G401 (cell line): Measurements from ENCODE around the gene VTI1A. TPM values are rescaled to one million over a fixed set of nuclear protein-coding genes. Genes with fewer than 3 reads are reported as not detected.

Source experiments
- DNase-seq: peaks from one replicate; pipeline ENCODE4 v3.0.0-alpha.2; 2015; ENCODE audit warnings: low spot score
- in situ Hi-C: cut with HindIII; loops from 2 replicates; pipeline ENCODE4 v1.10.0; 2016; ENCODE audit warnings: low sequenced_read_pairs, mixed read lengths
- total RNA-seq: library from RNA; depleted of rRNA; stranded (reverse); fragments of >200 nt; shearing (Covaris generic); gene quantifications from 2 replicates; pipeline ENCODE4 v1.2.3, GENCODE V29; 2014

VTI1A gene
- total RNA-seq, 1 experiment from 2014 or later: 30.5 TPM

DNA sequence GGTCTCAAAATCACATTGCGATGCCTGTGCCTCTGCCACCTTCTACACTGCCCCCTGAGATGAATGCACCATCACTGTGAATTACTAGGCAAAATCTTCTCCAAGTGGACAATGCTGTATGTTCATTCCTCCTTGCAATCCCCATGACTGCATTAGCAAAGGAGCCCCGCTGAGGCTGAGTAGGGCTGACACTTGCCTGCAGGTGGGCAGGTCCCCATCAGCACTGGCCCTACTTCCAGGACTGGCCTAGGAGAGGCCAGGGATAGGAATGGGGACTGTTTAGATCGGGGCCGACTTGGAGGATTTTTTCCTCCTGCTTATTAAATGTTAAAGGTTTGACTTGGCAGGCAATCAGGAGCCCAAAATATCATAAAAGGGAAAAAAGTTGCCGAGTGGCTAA is 376.0 kb downstream of the VTI1A start:
- DNase-seq: no peak
- in situ Hi-C loops: no loop called here

DNA sequence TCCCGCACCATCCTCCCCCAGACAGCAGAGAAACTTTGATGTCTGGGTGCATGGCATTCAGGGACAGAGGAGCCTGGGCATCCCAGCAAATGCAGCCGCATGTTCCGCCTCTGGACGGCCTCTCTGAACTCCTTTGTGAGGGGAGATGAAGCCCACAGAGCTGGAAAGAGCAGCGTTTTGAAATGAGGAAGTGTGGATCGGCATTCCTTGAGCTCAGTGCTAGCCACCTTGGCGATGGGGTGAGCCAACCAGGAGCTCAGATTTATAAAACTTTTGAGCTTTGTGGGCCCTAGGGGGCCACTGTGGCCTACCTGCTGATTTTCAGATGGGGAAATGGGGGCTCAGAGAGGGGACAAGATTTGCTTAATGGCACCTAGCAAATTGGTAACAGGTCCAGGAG is 376.6 kb downstream of the VTI1A start:
- no peak for DNase-seq
- in situ Hi-C loops: no loop called here

DNA sequence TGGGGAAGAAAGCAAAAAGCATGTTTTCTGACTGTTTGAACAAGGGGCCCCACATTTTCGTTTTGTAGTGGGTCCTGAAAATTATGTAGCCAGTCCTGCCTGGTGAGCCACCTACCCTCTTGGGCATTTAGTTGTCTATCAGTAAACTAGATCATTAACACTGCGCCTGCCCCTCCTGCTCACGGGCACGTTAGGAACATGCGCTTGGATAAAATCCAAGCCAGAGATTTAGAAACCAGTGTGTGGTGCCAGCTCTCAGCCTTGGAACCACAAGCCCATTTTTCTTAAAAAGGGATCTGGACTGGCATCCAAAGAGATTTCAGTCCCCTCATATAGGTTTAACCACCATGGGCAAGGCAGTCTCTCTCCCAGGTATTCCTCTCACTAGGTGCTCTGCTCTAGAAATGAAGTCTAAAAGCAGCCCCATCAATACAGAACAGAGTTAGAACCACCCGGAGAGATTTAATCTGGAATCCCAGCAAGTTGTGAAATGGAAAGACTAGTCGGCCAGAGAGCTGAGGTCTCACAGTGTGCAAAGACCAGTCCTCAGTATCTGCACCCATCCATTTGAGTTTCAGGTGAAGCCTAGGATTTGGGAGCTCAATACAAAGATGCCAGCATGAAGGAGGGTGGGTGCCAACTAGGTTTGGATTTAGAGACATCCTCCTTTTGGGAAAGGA is 379.1 kb downstream of the VTI1A start:
- peak; percentile 26 for DNase-seq
- in situ Hi-C loops: no loop called here

DNA sequence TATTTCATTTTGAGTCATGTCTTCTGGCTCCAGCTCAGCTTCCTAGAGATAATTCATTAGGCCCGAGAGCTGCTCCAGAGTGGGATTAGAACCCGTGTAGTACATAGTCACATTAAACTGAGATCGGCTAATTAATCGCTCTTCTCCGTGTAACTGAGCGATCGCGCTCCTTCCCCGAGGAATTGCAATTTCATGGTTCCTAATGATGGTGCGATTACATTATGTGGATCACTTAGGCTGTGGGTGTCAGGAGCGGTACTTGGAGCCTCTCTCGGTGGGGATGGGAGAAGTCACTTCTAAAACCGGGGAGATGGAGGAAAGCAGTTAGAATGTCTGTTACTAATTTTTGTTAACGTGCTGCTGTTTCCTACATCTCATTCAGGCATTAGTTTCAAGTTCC is 380.1 kb downstream of the VTI1A start:
- no peak for DNase-seq
- in situ Hi-C loops: no loop called here

DNA sequence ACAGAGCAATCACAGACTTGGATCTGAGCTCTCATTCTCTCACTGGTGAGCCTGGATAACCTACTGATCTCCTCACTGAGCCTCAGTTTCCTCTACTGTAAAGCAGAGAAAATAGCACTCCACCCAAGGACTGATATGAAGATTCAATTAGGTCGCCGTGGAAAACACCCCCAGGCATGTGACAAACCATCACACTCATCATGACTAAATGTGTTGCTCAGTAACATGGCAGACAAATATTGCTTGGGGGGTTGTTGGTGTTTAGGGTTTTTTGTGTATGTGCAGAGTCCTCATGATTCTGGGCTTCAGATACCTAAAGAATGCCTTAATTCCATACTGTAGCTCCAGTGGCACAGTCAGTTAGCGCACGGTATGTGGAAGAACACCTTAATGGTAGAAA is 380.9 kb downstream of the VTI1A start:
- in situ Hi-C loops: no loop called here
- no peak for DNase-seq

DNA sequence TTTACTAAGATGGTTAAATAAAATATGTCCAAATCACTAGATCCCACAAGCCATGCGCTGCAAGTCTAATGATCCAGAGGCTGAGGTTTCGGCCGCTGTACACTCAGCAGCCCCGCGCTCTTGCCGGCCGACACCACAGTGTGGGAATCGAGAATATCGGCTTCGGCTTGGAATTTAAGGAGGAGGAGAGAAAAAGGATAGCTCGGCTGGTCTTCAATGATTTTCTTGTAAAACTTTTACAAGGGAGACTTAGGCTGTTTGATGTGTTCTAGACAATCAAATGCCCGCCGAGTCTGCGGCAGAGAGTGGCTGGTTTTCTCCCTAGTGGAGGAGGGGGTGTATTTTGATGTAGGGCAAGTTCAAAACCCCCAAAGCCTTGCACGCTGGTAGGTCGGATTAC is 384.8 kb downstream of the VTI1A start:
- in situ Hi-C loops: no loop called here

DNA sequence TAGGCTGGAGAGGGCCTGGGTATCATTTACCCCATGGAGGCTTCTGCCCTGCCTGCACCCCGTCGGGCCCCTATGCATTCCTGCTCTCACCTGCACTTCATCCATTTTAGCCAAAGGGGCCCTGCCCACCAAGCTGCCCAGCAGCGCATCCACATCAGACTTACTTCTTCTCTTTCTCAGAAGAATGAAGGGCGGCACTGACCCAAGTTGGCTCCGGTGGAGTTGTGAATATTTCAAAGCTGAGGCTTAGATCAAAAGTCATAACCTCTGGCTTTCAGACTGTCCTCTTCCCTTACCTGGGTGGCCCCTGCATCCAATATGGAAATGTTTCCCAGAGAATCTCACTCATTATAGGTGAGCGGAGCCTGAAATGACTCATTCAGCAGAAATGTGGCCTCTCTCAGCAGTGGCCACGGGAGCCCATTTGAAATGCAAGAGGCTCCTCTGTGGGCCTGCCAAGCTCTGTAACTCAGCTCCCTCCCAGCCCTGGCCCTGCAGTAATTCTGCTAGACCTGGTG is 385.4 kb downstream of the VTI1A start:
- in situ Hi-C loops: no loop called here
- DNase-seq: no peak

More for the DNA sequence above, 384.8 kb downstream of the VTI1A start:
- DNase-seq: no peak

DNA sequence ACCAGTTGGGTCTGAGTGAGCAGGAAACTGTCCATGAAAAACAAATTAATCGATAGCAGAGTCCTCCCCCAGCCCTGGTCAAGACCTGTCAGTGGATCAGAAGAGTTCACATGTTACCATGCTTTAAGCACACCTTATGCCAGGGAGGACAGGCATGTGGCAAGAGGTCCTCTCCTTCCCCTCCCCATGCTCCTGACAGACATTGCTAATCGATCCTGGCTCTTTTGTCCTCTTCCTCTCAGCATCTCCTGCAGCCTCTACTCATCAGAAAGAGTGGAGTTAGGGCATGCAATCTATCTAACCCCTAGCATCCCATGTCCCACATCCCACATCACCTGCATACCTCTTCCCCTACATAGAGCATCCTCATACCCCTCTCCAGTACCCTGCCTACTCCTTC is 385.9 kb downstream of the VTI1A start:
- DNase-seq: no peak
- in situ Hi-C loops: no loop called here

DNA sequence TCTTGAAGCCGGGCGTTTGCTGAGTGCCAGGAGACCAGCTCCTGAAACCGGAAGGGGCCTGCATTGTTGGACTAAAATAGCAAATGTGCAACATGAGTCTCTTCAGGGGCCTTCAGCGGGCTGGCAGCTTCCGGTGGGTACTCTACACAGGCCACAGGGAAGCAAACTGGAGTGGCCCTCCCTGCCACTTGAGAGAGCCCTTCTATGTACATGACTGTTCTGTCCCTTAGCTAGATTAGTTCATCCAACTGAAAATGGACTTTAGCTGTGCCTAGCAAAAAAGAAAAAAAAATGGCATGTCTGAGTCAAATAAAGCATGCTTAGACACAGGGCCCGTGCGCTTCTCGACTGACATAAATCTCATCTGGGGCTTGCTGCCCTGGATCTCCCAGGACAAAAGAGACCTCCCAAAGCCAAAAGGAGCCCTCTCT is 387.8 kb downstream of the VTI1A start:
- DNase-seq: no peak
- in situ Hi-C loops: no loop called here

DNA sequence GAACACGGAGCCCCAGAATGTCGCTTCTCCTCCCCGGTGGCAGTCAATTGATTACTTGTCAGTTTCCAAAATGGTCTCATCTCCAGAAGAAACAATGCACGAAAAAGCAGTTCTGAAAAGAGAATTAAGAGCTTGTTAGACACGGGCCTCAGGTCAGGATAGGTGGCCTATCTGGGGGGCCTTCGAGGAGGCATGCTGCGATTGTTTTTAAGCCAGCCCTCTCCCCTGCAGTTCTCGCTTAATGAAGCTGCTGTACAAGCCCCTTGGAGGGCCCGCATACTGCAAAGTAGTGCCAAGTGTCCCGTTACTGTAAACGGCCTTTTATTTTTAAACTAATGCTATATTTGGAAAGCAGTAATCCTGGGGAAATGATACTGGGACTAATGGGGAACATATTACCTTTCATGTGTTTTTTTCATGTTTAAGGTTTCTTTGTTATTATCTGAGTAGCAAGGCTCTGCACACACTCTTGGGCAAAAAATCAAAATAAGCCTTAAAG is 388.3 kb downstream of the VTI1A start:
- DNase-seq: no peak
- in situ Hi-C loops: no loop called here

DNA sequence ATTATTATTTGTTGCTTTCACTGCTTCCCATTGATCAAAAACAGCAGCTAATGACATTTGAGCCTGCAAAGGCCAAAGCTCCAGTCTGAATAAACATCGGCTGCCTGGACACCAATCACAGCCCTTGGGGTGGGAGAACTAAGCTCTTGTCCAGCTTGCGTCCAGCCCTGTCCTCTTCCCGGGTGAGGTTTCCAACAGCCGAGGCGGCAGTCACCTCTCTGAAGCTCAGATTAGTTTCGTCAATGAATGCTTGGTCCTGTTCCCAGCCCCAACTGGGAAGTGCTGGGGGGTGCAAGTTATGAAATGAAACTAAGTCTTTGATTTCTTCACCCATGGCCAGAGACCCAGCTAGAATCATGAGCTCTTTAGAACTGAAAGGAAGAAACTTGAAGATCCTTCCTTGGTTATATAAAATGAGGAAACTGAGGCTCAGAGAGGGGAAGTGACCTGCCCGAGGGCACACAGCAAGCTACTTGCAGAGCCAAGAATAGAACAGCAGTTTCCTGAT is 389.0 kb downstream of the VTI1A start:
- in situ Hi-C loops: no loop called here
- DNase-seq: no peak

DNA sequence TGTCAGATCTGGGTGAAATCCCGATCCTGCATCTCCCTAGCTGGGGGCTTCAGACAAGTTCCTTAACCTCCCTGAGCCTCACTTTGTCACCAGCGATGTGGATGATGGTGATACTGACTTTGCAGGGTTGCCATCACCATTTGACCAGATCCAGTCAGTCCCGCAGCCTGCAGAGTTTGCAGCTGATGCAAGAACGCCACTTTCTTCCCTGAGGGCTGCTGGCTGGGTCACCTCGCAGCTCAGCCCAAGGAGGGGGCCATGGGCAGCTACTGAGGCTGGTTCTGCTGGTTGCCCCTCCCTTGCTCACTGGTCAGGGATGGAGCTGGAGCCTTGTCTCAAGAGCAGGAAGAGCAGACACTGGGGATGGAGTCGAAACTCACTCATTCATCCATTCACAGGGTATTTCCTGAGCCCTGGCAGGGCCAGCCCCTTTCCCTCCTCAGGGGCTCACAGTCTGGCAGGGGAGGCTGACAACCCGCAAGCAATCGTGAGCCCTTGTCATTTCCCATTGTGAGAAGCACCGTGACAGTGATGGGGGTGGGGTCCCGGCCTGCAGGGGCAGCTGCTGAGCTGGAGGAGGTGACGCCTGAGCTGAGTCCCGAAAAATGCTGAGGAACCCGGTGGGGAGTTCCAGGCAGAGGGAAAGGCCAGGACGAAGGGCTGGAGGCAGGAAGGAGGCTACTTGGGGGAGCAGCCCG is 391.9 kb downstream of the VTI1A start:
- no peak for DNase-seq
- in situ Hi-C loops: no loop called here

DNA sequence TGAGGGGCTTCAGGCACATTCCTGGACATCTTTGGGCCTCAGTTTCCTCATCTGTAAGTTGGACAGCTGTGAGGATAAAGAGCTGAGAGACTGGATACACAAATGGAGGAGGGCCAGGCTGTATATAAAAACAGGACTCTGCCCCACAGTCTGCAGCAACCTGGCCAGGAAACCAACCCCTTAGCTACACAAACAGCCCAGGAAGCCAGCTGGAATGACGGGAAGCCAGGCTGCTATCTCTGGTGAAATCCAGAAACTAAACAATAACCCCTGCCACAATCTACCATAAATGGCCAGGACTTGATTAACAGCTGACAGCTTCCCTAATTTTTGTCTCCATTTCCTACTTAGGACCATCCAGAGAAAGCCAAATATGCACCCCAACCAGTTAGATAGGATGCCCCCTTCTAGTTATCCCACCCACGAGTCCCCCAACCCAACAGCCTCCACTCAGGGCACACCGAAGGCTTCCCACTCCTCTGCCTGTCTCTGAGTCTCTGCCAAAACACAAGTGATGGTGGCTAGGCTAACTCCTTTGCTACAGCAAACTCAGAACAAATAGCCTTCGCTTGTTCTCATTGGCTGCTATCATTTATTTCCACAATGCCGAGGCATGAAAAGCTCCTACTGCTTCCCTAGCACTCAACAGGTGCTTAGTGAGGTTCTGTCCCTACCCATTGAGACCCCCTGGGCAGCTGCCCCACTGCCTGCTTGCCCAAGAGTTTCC is 393.1 kb downstream of the VTI1A start:
- in situ Hi-C loops: no loop called here
- no peak for DNase-seq

DNA sequence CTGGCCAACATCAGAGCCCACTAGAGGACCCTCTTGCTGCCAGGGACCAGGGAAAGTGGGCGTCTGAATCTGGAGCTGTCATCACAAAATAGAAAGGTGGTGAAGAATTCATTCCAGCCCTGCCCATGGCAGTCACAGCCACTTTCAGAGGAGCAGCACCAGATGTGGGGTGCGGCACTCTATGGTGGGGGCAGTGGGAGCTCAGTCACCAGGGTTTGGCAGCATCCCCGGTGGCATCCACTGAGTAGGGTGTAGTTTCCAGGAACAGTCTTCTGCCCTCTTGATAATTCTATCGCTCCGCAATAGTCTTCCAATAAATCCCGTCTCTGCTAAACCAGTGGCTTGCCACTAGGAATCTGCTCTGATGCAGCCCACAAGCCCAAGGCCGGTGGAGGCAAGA is 394.5 kb downstream of the VTI1A start:
- DNase-seq: no peak
- in situ Hi-C loops: no loop called here

DNA sequence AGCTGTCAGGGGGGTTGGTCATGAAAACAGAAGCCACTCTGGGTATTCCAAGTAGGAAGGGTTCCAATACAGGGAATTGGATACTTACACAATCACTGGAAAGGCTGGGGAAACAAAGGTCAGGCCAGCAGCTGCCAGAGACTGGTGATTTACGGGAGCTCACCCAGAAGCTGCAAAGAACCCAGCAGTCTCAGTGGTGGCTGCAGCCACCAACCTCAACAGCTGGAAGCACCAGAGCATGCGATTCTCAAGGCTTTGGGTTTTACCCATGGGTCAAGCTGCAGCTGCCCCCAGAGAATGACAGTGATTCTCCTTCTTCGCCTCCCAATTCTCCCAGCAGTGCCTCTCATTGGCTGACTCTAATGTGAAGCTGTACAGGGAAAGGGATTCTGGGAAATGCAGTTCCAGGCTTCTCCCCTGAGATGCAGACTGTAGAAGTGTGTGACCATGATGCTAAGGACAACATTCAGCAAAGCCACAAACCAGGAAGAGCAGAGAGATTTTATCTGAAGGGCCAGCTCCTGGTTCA is 395.9 kb downstream of the VTI1A start:
- in situ Hi-C loops: no loop called here
- no peak for DNase-seq

DNA sequence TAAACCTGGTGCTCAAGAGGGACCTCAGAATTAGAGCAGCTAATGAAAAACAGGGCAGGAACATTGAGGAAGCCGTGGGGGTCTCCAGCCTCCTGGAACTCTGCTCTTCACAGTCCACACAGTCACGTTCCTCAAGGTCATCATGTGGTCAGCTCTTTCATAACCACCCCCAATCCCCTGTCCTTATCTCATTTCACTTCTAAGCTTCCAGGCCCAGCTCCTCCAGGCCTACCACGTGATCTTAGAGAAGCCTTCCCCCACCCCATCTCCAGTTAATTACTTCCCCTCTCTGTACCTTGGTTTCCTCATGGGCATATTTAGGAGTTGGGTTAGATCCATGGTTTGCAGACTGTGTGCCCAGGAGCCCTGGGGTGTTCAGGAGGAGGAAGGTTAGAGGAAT is 396.6 kb downstream of the VTI1A start:
- in situ Hi-C loops: no loop called here
- DNase-seq: no peak

DNA sequence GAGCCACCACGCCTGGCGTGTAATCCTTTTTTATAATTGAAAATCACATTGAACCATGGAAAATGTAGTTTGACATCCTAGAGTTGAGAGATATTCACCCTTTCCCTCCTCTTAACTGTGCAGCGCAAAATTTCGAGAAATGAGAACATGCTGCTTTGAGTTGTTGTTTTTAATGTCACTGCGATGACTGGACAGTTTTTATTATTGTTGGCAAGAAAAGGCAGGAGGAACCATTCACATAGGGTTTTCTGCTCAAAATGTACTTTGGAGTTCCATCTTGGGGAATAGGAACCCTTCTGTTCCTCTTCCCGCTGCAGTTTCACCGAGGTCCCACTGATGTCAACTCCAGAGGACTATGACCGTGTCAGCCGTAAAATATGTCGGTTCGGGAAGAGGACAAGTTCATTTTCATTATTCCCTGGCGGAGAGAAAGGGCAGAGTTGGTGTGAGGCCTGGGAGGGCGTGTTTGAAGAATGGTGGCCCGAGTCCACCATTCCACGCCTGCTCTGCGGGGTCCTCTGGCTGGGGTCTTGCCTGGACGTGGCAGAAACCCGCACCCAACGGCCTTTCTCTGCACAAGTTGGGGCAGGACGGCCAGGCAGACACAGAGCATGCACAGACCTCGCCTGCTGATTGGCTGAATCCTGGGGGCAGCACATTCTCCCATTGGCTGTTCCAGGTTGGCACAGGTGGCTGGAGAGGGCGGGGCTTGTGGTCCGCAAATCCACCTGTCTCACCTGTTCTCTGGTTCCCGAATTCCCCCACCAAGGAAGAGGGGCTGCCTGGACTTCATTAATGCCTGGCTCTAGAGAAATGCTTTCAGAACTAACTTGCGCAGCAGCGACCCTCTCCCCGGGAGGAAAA is 397.9 kb downstream of the VTI1A start:
- DNase-seq: no peak
- in situ Hi-C loops: no loop called here

DNA sequence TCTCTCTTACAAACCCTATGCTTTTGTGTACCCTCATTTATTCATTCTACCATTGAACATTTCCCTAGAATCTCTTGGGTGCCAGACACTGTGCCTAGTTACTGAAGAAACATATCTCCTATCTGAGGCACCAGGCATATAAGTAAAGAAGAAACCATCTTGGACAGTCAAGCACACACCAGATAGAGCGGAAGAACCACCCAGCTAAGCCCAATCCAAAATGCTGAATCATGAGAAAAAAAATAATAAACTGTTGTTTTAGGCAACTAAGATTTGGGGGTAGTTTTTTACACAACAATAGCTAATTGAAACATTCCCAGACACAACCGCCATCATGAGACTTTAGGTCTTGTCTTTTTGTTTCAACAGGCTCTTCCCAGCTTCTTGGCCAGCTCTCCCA is 400.8 kb downstream of the VTI1A start:
- in situ Hi-C loops: no loop called here
- no peak for DNase-seq

DNA sequence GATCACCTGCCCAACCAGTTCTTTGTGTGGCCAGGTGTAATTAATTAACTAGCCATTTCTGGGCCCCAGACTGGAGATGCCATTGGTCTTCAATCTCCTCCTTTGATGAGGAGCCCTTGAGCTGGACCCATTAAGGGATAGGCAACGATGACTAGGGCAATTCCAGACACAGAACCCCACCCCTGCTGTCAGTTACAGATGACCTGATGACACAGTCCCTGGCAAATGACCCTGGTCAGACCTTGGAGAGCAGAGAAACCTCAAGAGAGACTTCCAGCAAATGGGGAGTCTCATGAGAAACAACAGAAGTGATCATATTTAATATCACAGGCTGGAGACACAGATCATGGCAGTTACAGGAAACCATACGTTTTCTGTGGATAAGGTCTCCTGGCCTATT is 401.2 kb downstream of the VTI1A start:
- DNase-seq: no peak
- in situ Hi-C loops: no loop called here
